ENCODE results near the gene WDR87.
"Not testable (repeated sequence)": the region's sequence is repeated elsewhere in the genome, so short reads cannot be mapped to it uniquely, and the experiment has no call there.

The WDR87 gene

DNA sequence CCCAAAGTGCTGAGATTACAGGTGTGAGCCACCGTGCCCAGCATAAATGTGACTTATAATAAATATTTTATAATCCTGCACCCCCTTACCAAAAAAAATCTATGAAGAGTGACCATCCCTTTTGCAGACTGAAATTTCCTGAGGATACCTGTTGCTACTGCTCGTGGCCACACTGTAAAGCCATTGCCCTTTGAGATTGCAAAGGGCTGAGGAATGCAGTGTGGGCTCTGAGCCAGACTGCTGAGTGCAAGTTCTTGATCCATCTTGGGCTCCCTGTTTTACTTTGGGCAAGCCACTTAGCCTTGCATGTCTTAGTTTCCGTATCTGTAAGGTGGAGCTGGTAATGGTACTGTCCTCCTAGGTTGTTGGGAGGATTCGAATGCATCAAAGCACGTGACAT, 24.0 kb upstream of the WDR87 start:
- DNase-seq (ENCODE audit: low read depth): no peak

DNA sequence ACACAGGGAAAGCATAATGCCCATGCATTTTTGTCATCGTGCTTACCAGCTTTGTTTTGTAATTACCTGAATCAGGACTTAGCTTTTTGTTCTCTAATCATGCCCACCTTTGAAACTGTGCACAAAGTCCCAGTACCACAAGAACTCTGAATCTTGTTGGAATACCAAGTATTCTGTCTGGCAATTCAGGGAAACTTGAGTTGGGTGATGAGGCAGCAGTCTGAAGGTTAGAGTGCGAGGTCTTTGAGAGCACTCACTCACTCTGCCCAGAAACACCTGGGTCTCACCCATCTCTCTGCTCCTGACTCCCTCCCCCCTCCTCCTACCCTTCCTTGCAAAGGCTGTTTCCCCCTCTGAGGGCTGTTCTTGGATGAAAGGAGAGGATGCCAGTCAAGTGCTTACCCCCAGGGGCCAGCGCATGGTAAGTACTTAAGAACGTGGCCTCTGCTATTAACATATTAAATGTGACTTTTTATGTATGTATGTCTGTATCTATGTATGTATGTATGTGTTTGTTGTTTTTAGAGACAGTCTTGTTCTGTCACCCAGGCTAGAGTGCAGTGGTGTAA, 23.0 kb upstream of the WDR87 start:
- no peak for DNase-seq (ENCODE audit: low read depth)

DNA sequence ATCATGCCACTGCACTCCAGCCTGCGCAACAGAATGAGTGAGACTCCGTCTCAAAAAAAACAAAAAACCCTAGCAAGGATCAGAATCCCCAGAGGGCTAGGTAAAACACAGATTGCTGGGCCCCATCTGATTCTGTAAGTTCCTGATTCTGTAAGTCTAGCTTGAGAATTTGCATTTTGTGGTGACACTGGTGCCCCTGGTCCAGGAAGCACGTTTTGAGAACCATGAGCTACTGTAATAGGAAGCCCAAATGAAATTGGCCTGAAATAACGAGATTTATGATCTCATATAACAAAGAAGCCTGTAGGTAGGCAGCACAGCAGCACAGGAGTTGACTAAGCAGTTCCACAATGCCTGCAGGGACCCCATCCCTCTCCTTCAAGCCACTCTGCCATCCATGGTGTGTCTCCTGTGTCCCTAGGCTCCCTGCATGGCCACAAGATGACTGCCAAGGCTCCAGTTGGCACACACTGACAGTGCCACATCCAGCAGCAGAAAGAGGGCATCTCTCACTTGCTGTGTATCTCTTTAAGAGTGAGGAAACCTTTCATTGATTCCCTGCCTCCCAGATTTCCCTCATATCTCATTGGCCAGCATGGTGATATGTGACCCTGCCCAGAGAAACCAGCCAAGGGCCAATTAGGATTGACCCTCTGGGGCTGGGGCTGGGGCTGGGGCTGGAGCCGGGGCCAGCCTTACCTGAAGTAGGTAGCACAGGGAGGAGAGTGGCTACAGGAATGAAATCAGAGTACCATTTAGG, 22.3 kb upstream of the WDR87 start:
- DNase-seq (ENCODE audit: low read depth): no peak

DNA sequence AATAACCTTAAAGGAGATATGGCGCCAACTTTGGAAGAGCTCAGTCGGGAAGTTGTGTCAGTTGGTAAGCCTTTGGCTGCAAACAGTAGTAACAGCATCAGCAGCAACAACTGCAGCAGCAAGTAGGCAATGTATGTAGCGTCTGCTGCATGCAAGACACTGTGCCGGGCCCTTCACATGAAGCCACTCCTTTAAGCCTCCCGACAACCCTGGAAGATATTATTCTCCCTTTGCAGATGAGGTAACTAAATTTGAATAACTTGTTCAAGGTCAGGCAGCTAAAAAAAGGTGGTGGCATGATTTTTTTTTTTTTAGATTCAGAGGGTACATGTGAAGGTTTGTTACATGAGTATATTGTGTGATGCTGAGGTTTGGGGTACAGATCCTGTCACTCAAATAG, 20.3 kb upstream of the WDR87 start:
- no peak for DNase-seq (ENCODE audit: low read depth)

DNA sequence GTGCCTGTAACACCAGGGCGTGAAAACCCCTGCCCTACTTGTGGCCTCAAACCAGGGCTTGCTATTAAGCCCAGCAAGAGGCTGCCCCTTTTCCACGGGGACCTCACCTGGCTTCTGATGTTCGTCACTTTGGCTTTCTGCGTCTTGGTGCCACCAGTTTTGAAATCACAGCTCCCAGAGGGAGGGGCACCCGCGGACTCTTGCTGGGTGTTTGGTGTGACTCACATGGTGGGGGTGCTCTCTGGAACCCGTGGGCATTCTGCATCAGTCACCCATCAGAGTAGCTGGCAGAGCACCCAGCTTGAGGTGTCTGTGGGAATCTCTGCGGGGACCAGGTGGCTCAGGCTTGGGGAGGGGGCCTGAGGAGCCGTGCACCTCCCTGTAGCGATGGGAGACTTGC, 19.9 kb upstream of the WDR87 start:
- DNase-seq (ENCODE audit: low read depth): no peak

DNA sequence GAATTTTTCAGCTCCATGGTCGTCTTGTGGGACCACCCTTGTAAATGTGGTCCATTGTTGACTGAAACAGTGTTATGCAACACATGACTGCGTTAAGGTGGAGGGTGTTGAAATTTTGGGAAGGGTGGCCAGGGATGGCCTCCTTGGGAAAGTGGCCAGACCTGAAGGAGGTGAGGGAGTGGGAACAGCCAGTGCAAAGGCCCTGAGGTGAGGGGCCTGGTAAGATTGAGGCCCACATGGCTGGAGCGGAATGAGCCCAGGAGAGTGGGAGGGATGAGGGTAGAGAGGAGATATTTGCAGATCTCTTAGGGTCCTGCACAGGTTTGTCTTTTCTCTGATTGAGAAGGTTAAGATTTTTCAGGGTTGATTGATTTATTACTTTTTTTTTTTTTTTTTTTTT, 18.8 kb upstream of the WDR87 start:
- no peak for DNase-seq (ENCODE audit: low read depth)

DNA sequence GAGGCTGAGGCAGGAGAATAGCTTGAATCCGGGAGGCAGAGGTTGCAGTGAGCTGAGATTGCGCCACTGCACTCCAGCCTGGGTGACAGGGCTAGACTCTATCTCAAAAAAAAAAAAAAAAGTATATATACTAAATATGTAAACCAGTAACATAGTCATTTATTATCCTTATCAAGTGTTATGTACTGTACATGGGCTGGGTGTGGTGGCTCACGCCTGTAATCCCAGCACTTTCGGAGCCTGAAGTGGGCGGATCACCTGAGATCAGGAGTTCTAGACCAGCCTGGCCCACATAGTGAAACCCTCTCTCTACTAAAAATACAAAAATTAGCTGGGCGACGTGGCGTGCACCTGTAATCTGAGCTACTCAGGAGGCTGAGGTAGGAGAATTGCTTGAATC, 18.2 kb upstream of the WDR87 start:
- not testable (repeated sequence) for DNase-seq (ENCODE audit: low read depth)

DNA sequence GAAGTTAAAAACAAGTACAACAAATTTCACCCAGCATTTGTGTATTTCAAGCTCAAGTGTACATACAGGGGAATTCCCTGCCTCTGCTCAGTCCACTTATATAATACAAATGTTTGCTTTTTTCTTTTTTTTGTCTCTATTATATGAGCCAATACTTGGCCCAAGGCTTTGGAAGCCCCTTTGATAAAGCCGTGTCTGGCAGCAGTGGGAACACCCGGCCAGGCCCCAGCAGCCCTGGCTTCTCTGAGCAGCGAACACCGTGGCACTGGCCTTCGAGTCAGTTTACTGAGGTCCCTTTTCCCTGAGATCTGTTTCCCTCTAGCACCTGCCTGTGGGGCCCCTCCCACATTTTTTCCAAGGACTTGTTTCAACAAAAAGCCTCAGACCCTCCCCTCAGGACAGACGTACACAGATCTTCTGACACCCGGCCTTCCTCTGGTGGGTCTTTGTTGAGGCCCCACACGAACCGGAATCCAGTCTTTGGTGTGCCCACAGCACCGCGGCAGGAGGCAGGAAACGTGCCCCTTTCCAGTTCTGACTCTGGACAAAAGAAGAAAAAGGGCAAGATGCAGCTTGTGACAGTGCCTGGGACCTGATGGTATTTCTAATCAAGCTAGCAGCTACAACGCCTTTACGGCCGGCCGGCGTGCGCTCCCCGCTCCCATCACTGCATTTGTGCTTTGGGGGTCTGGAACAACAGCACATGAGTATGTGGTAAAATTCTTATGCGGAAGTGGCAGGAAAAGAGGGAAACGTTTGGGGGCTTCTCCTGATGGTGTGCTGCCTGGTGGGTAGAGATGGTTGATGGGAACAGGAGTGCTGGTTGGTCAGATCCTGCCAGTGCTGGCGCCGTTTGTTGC, 14.4 kb upstream of the WDR87 start:
- no peak for DNase-seq (ENCODE audit: low read depth)

DNA sequence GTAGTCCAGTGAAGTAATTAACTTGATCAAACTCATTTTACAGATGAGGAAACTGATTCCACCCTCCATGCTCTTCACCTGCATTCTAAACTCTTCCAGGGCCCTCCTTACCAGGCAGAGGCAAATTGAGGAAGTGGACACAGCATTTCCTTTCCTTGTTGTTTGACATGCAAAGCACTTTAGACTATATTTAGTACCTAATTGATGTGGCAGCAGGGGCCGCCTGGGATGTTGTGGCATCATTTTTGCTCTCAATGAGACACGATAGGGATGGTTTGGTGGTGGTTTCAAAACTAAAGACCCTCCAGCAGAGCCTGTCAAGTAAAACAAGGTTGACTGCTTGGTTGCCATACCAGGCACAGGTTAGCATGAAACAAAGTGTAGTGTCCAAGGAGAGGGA, 8.5 kb upstream of the WDR87 start:
- no peak for DNase-seq (ENCODE audit: low read depth)

DNA sequence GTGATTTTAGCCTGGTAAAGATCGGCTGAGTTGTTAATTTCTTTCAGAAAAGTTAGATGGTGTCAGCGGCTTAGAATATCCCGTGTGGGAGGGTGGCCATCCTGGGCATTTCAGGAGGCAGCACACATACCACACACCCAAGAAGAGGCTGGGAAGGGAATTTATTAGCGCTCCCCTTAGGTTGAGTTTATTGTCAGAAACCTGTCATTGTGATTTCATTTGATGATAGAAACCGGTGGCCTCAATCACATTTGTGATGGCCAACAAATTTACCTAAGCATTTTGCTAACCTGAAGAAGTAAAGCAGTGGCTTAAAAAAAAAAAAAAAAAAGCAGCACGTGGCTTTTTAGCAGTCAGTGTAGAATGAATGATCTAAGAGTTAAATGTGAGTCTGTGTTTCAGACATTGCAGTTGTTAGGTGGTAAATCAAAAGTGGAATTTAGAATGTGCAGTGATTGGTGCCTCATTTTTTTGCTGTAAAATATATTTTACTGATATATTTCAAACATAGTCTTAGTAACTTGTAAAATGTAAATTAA, 3.3 kb upstream of the WDR87 start:
- DNase-seq (ENCODE audit: low read depth): no peak

DNA sequence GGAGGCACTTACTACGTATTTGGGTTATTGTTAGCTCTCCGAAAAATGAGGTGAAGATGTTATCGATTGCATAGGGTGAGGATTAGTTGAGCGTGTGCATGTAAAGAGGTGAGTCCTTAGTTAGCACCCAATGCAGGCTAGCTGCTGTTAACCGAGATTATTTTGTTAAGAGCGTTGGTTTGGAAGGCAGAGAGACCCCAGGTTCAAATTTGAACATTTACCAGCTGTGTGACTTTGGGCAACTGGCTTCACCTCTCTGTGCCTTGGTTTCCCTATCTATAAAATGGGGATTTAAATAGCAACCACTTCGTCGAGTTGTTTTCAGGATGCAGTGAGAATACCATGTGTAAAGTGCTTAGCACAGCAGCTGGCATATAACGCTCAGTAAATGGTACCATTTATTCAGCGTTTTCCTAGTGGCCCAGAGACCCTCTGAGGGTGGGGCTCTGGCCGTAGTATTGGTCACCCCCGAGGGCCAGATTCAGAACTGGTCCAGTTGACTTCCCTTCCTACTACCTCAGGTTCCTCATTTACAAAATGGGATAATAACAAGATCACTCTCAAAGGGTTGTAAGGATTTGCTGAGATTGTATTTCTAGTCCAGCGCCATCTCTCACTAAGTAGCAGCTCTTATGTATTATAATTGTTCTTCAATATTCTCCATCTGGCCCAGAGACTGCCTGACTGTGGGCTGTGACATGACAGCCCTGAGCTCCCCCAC, 1.5 kb upstream of the WDR87 start:
- DNase-seq (ENCODE audit: low read depth): no peak

DNA sequence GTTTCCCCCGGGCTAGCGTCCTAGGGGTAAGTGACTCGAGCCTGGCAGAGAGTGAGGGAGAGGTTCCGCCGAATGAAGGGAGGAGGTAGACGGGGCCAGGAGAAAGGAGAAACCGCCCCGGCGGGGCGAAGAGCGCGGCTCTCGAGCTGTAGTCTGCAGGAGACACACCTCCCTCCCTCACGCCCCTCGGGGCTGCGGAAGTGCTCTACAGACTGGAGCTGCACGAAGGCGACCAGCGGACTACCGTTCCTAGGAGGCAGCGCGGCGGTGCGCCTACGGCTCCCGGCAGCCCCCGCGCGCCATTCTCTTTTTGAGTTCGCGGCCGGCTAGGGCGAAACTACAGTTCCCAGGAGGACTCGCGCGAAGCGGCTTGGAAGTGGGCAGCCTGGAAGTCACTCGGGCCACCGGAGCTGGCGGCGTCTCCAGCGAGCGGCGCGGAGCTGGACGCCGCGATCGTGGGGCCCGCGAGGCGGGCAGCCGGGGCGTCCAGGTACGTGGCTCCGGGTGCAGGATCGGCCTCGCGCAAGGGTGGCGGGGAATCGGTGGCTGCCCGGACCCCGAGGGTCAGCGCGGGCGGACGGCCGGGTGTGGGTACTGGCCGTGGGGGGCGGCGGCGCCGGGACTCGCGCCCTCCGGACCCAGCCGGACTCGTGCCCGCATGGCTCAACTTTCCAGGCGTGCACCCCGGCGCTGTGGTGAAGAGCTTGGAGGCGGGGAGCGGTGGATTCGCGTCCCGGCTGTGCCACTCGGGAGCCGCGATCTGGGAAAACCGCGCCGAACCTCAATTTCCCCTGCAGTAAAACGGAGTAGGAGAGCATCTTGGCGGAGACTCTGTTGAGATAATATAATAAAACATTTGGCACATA, 708 bp upstream of the WDR87 start, which contains the start of gene SIPA1L3:
TSS of gene SIPA1L3 (plus strand) at position 340 of the 866 bp plus-strand sequence. CDS start 174,358 bp downstream, outside the sequence.
- DNase-seq (ENCODE audit: low read depth): peak; percentile 90

DNA sequence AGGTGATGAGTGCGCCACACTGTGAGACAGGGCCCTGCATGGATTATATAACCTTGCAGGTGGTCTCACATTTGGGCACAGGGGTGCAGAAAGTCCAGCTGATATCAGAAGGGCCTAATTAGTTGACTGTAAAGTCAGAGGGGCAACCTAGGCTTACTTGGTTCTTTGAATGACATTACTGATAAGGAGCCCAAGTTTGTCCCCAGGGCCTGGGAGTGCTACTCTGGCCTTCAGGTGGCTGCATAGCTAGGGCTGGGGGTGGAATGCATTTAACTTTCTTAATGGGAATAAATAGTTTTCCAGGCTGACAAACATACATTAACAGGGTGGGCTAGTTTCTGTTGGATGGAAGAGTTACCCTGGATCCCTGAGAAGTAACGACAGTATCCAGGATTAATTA, 3.3 kb downstream of the WDR87 start:
- no peak for DNase-seq (ENCODE audit: low read depth)

DNA sequence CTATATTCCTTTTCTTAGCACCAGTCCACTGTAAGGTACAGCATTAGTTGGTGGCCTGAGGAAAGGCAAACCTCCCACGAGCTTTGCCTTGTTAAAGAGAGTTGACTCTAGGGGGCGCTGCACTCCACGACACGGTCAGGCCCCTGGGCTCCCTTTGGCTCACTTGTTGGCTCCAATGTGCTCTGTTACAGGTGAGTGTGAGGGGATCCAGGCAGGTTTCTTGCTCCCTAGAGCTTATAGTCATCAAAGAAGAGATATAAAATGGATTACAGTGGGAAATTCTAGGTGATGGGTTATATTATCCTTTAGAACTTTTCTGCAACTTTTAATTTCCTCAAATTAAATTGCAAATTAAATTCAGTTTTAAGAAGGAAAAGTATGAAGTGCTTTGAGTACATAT, 3.7 kb downstream of the WDR87 start:
- DNase-seq (ENCODE audit: low read depth): peak; percentile 73

DNA sequence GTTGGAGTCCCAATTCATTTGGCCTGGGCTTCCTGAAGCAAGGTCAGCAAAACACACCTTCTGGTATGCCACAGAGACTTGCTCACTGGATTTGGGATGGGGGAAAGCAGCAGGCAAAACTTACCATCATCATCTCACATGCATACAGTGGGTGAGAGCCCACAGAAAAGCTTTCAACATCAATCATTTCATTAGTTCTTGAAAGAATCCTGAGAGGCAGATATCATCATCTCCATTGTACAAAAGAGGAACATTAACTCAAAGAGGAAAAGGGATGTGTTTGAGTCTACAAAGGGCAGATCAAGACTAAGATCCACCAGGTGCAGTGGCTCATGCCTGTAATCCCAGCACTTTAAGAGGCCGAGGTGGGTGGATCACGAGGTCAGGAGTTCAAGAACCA, 6.4 kb downstream of the WDR87 start:
- no peak for DNase-seq (ENCODE audit: low read depth)

DNA sequence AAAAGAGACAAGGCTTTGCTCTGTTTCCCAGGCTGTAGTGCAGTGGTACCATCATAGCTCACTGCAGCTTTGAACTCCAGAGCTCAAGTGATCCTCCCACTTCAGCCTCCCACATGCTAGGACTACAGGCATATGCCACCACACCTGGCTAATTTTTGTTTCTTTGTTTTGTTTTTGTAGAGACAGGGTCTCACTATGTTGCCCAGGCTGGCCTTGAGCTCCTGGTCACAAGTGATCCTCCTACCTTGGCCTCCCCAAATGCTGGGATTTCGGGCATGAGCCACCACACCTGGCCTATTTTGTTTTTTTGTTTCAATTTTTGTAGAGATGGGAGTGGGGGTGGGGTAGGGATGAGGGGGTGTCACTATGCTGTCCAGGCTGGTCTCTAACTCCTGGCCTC, 6.9 kb downstream of the WDR87 start:
- DNase-seq (ENCODE audit: low read depth): no peak

DNA sequence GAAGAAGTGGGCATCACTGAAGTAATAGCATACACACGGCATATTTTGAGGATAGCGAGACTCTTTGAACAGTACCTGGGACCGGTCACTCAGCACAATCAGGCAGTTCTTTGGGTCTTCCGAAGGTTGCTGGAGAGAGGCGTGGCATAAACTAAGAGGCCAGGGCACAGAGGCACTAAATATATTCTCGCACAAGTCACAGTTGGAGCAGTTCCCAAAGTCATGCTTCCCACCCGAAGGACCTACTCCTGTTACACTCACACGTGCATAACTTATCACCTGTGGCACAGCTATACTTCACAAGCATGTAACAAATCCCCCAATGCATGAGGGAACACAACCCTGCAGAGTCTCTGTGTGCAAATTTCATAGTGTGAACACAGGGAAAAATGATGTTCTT, 10.2 kb downstream of the WDR87 start:
- DNase-seq (ENCODE audit: low read depth): no peak

DNA sequence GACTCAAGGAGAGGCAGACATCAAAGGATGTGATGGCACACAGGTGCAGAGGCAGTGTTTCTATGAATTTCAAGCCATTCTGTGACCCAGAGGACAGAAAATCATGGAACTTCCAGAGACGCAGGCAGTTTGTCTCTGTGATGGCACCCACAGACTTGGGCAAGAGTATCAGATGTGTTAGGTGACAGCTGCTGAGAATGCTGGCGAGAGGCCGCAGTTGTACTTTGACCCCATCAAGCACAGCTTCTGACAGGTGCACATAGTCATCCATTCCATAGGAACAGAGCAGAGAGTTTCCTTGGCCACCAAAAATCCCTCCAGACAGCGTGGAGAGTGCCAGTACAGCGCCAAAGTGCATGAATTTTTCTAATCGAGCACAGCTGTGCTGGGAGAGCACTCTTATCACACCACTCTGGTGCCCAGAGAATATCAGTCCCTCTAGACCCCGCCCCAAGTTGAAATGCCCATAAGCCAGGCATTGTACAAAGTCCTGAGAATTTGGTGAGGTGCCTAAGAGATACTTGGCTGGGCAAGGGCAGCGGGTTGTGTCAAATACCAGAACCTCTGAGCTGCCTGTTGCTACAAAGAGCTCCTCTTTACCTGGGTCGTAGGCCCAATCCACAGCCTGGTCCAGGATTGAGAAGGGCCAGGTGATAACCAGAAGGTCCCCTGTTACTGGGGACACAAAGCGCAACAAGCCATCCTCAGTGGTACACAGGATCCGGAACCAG, 12.4 kb downstream of the WDR87 start:
- DNase-seq (ENCODE audit: low read depth): no peak

DNA sequence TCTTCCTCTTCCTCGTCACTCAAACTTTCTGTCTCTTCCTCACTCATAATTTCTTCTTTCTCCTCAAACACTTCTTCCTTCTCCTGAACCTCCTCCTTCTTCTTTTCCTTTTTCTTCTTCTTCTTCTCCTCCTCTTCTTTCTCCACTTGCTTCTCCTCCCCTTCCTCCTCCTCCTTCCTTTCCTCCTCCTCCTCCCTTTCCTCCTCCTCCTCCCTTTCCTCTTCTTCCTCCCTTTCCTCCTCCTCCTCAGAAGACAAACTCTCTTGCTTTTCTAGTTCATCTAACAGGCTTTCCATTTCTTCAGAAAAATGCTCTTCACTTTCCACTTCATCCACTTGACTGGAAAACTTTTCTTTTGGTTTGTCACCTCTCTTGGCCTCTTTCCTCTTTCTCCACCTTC, 19.8 kb downstream of the WDR87 start:
- no peak for DNase-seq (ENCODE audit: low read depth)

DNA sequence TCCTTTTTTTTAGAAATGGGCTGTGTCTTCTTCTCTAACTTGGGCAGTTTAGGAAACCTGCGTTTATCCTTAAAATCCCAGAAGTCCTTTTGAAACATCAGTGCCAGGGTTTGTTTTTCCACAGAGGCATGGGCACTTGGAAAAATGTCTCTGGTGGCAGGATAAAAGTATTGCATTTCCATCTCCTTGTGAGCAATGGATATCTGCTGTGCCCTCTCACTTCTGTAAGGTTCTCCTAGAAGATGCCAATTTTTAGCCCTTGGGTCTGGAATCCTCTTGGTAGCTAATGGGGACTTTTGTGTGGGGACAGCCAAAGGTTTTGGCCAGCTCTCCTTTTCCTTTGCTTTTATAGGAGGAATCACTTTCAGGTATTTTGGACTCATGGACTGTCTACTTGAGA, 21.0 kb downstream of the WDR87 start:
- DNase-seq (ENCODE audit: low read depth): no peak
